Effector memory CD8-positive, alpha-beta T cell (primary cell): ENCODE measurements around the gene ARF1.
"Not testable (repeated sequence)": the region's sequence is repeated elsewhere in the genome, so short reads cannot be mapped to it uniquely, and the experiment has no call there.

Source experiments
- ATAC-seq: fragments of 150-1000 bp; cut with Tn5 transposase; replicated peaks from 2 replicates; pipeline ENCODE4 v1.10.0; 2021; ENCODE audit warnings: mild to moderate bottlenecking, moderate library complexity
- DNase-seq, 3 experiments: peaks; one replicate each; pipeline ENCODE4 v3.0.0; 2021
- H3K27ac Mint-ChIP-seq, 2 donors: one replicate each; pipeline ENCODE4 v1.8.0; 2022; ENCODE audit warnings: mild to moderate bottlenecking in 2 of 2, mixed read lengths in 2 of 2, moderate library complexity in 2 of 2
- H3K27me3 Mint-ChIP-seq, 2 donors: one replicate each; pipeline ENCODE4 v1.8.0; 2022; ENCODE audit warnings: mixed read lengths in 2 of 2
- H3K36me3 Mint-ChIP-seq: one replicate; pipeline ENCODE4 v1.8.0; 2022; ENCODE audit warnings: mild to moderate bottlenecking, moderate library complexity, mixed read lengths; ENCODE audit not compliant: insufficient read depth
- H3K4me1 Mint-ChIP-seq, 2 donors: one replicate each; pipeline ENCODE4 v1.8.0; 2022; ENCODE audit warnings: low read depth in 2 of 2, mixed read lengths in 2 of 2
- H3K4me3 Mint-ChIP-seq, 2 donors: one replicate each; pipeline ENCODE4 v1.8.0; 2022; ENCODE audit warnings: mild to moderate bottlenecking in 2 of 2, mixed read lengths in 2 of 2, moderate library complexity in 2 of 2
- H3K9me3 Mint-ChIP-seq, 2 donors: one replicate each; pipeline ENCODE4 v1.8.0; 2022; ENCODE audit warnings: mixed read lengths in 2 of 2

ARF1 gene

DNA sequence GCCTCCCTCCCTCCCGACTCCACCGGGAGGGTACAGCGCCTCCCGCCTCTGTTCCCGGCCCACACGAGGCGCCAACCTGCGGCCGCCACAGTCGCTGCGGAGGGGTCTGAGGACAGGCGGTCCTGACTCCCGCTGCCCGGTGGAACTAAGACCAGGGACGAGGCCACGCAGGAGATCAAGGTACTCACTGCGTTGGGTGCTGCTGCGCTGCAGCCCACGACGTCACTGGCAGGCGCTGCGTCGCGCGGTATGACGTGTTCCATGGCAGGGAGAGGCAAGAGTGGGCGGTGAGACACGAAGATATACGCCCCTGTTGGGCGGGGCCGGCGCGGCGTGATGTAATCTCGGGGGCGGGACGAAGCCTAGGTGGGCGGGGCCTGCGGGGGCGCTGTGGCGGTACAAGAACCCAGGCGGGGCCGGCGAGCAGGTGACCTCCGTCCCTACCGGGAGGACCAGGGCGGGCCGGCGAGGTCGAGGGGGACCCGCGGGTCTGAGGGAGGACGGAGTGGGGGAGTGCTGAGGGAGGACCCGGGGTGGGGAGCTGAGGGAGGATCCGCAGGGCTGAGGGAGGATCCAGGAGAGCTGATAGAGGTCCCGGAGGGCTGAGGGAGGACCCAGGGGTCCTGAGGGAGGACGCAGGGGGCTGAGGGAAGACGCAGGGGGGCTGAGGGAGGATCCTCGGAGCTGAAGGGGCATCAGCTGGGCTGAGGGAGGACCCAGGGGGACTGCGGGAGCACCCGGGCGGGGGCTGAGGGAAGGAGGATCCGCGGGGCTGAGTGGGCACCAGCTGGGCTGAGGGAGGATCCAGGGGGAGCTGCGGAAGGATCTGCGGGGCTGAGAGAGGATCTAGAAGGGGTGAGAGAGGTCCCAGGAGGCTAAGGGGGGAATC lies 26.8 kb downstream of the ARF1 start, which contains the start of gene MRPL55:
MRPL55 (minus strand) TSS at position 227 of the 889 bp plus-strand sequence. CDS start 1,039 bp downstream, outside the sequence.
- peak within 1 kb of the TSS; percentile 93 to 95 for H3K27ac Mint-ChIP-seq
- peak; percentile 95 for ATAC-seq
- H3K27me3 Mint-ChIP-seq: no peaks in the 10 kb centered on the region
- peaks cover 21% of the 10 kb centered on the region for H3K36me3 Mint-ChIP-seq
- H3K9me3 Mint-ChIP-seq: no peaks in the 10 kb centered on the region
- peak; percentile 98 to 100 (median 99) for DNase-seq
- peak within 1 kb of the TSS; percentile 84 to 89 for H3K4me3 Mint-ChIP-seq
- peaks cover 13% of the 10 kb centered on the region in 2 donors for H3K4me1 Mint-ChIP-seq

DNA sequence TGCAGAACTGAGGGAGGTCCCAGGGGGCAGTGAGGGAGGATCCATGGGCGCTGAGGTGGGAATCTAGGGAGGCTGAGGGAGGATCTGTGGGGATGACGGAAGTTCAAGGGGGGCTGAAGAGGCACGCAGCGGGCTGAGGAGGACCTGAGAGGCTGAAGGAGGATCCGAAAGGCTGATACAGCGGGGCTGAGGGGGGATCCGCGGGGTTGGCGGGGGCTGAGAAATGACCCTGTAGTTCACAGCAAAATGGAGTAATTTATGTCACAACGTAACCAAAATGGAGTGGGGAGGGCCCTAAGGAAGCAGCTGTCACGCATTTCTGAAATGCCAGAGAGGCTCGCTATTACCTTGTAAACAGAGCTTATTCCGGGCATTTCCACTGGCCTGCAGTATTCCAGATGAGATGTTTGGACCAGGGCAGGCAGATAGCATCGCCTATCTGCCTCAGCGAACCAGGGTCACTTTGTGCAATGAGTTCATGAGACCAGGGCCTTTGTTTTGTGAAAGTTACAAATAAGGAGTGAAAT lies 27.5 kb downstream of the ARF1 start:
- Mint-ChIP-seq H3K4me3 (peak overlapping the region; percentile 84 to 89), H3K36me3 (peaks cover 14% of the 10 kb centered on the region), H3K27me3 (no peaks in the 10 kb centered on the region), H3K9me3 (no peaks in the 10 kb centered on the region), H3K27ac (peak overlapping the region; percentile 93 to 95), H3K4me1 (peaks cover 11 to 13% of the 10 kb centered on the region in 2 donors)
- DNase-seq (no peak), ATAC-seq (no peak)

DNA sequence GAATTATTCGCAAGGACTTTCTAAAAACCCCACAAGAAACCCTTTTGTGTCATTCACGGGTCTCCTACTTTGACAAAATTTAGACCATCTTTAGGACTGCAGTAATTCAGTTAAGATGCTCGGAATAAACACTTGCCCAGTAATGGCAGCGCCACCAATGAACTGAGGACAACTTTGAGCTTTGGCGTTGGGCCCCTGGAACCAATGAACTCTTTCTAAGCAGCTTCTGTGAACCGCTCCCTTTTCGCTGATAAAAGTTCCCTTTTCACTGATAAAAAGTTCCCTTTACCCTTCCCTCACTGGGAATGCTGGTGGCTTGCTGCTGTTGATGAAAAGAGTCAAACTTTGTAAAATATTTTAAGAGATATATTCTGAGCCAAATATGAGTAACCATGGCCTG lies 28.0 kb downstream of the ARF1 start:
- H3K9me3 Mint-ChIP-seq: no peaks in the 10 kb centered on the region
- H3K4me1 Mint-ChIP-seq: peaks cover 11 to 13% of the 10 kb centered on the region in 2 donors
- H3K27ac Mint-ChIP-seq: no peak overlapping the region
- DNase-seq (no peak), ATAC-seq (no peak)
- H3K27me3 Mint-ChIP-seq: no peaks in the 10 kb centered on the region
- no peak overlapping the region for H3K4me3 Mint-ChIP-seq
- H3K36me3 Mint-ChIP-seq: peaks cover 12% of the 10 kb centered on the region

DNA sequence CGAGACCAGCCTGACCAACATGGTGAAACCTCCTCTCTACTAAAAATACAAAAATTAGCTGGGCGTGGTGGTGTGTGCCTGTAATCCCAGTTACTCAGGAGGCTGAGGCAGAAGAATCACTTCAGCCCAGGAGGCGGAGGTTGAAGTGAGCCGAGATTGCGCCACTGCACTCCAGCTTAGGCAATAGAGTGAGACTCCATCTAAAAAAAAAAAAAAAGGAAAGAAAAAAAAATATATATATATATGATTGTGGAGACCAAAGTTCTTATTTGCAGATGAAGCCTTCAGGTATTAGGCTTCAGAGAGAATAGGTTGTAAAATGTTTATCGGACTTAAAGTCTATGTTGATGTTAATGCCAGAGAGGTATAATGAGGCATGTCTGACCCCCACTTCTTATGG lies 28.8 kb downstream of the ARF1 start:
- DNase-seq, H3K27ac Mint-ChIP-seq, ATAC-seq, H3K27me3 Mint-ChIP-seq, H3K9me3 Mint-ChIP-seq, H3K4me3 Mint-ChIP-seq: not testable (repeated sequence)
- Mint-ChIP-seq H3K4me1 (peaks cover 11 to 13% of the 10 kb centered on the region in 2 donors), H3K36me3 (peaks cover 12% of the 10 kb centered on the region)

DNA sequence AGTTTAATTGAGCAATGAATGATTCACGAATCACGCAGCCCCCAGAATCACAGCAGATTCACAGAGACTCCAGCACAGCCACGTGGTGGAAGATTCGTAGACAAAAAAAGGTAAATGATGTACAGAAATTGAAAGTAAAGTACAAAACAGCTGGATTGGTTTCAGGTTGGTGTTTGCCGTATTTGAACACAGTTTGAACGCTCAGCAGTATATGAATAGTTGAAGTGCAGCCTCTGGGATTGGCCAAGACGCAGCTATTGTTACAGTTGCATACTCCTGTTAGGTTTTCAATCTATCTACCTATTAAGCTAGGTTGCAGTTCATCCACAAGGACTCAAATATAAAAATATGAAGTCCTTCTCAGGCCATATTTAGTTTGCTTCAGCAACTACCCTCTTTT lies 29.7 kb downstream of the ARF1 start:
- Mint-ChIP-seq H3K4me3 (no peak overlapping the region), H3K27ac (no peak overlapping the region), H3K36me3 (peaks cover 8% of the 10 kb centered on the region), H3K4me1 (peaks cover 11 to 13% of the 10 kb centered on the region in 2 donors), H3K27me3 (no peaks in the 10 kb centered on the region), H3K9me3 (no peaks in the 10 kb centered on the region)
- ATAC-seq (no peak), DNase-seq (no peak)

DNA sequence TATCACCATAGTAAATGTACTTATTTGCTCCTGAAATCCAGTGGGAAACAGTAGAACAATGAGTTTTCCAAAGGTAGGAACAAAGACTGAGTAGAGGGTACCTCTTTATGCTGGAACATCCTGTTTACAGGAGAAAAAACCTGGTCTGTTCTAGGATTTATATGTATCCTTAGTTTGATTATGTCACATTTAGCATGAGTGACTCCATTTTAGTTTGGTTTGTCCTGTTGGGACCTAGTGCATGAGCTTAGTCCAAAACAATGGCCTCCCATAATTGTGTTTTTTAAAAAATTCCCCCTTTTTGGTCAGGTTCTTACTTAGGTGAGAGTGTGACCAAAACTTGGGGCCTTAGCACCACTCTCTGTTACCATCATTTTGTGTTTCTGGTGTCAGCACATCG lies 30.1 kb downstream of the ARF1 start:
- Mint-ChIP-seq H3K9me3 (no peaks in the 10 kb centered on the region), H3K36me3 (peaks cover 8% of the 10 kb centered on the region), H3K4me1 (peaks cover 11 to 13% of the 10 kb centered on the region in 2 donors), H3K27ac (no peak overlapping the region), H3K4me3 (no peak overlapping the region), H3K27me3 (no peaks in the 10 kb centered on the region)
- DNase-seq (no peak), ATAC-seq (no peak)

DNA sequence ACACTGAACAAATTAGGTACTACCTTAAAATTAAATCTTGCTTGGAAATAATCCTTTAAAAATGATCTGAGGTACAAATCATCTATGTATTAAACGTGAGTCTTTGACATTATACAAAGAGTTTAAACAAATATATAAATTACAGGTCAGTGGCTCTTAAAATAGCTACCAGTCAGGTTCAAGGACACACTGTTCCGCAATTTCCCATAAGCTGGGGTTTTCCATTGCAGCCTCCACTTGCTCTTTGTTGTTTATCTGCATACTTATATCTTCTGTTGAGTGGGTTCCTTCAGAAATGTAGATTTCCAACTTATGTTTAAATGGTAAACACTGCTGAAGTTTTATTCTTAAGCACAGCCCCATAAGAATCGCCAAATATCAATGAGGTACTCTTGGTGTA lies 32.3 kb downstream of the ARF1 start:
- Mint-ChIP-seq H3K27ac (no peak overlapping the region), H3K27me3 (no peaks in the 10 kb centered on the region), H3K9me3 (no peaks in the 10 kb centered on the region), H3K4me3 (no peak overlapping the region), H3K36me3 (no peaks in the 10 kb centered on the region), H3K4me1 (peaks cover 3 to 4% of the 10 kb centered on the region in 2 donors)
- DNase-seq: no peak
- ATAC-seq: no peak

DNA sequence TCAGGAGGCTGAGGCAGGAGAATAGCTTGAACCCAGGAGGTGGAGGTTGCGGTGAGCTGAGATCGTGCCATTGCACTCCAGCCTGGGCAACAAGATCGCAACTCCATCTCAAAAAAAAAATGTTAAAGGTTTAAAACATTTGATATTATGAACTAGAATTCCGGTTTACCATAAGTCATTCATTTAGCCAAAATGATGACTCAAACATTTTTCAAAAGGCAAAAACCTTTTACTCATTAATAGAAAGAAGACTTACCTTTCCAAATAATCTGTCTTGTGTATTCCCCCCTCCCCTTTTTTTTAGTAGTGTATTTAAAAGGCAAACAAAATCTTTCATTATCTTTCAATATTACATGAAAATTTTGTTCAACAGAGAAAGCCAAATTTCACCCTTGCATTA lies 34.8 kb downstream of the ARF1 start:
- DNase-seq (no peak), ATAC-seq (no peak)
- Mint-ChIP-seq H3K36me3 (no peaks in the 10 kb centered on the region), H3K27me3 (peaks cover 0 to 5% of the 10 kb centered on the region in 2 donors), H3K9me3 (no peaks in the 10 kb centered on the region), H3K27ac (no peak overlapping the region), H3K4me1 (no peaks in the 10 kb centered on the region), H3K4me3 (no peak overlapping the region)

DNA sequence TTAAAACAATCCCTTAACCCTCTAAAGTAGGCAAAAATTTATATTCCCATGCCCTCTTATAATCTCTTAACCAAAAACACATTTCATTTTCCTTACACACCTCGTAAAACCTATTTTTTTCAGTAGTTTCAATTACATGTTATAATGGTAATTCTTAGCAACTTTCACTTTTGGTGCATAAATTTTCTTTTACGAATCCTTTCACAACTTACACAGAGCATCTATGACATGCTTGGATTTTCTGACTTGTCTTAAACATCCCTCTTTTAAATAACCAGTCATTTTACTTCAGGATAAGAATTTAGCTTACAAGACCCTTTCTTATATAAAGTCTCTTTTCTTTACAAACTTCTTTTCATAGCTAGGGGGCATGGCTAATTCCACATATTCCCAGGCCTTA lies 35.5 kb downstream of the ARF1 start:
- H3K4me1 Mint-ChIP-seq: no peaks in the 10 kb centered on the region
- no peak overlapping the region for H3K27ac Mint-ChIP-seq
- H3K4me3 Mint-ChIP-seq: no peak overlapping the region
- H3K9me3 Mint-ChIP-seq: no peaks in the 10 kb centered on the region
- no peak for DNase-seq
- peaks cover 0 to 9% of the 10 kb centered on the region in 2 donors for H3K27me3 Mint-ChIP-seq
- ATAC-seq: no peak
- no peaks in the 10 kb centered on the region for H3K36me3 Mint-ChIP-seq

DNA sequence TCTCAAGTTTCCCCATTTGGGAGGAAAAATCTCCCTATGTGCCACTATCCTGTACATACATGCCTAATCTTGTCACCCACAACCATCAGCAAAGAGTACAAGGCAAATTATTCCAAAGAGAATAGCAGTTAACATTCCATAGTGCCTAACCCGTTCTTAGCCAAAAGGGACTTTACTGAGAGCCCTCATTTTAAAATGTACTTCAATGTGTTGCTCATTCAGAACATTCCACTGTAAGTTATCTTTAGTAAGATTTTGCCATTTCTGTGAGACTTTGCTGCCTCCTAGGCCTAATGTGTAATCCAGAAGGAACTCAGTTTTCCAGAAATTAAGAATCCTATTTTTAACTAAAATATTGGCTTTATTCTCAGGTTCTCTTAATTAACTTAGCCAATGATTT lies 37.8 kb downstream of the ARF1 start:
- H3K4me1 Mint-ChIP-seq: no peaks in the 10 kb centered on the region
- no peak for DNase-seq
- H3K27me3 Mint-ChIP-seq: peaks cover 17% of the 10 kb centered on the region in 2 donors
- no peaks in the 10 kb centered on the region for H3K36me3 Mint-ChIP-seq
- no peak overlapping the region for H3K27ac Mint-ChIP-seq
- H3K9me3 Mint-ChIP-seq: no peaks in the 10 kb centered on the region
- ATAC-seq: no peak
- H3K4me3 Mint-ChIP-seq: no peak overlapping the region

DNA sequence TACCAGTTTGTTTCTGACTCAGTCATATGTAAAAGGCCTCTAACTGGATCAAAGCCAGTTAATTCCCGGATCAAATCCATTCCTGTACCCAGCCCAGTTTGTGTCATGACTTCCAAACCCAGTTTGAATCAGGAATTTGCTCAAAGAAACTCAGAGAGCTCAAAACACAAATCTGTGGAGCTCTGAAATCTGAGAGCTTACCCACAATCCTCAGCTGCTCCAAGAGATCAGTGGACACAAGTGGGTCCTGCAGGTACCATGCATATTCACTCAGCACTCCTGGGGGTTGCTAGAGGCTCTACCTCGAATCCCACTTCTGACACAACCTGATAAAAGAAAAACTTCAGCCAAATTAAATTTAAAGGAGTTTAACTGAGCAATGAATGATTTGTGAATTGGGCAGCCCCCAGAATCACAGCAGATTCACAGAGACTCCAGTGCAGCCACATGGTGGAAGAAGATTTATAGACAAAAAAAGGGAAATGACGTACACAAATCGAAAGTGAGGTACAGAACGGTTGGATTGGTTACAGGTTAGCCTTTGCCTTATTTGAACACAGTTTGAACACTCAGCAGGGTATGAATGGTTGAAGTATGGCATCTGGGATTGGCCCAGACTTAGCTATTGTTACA lies 38.5 kb downstream of the ARF1 start:
- Mint-ChIP-seq H3K4me3 (no peak overlapping the region), H3K4me1 (no peaks in the 10 kb centered on the region), H3K9me3 (no peaks in the 10 kb centered on the region), H3K27me3 (peaks cover 17% of the 10 kb centered on the region in 2 donors), H3K36me3 (no peaks in the 10 kb centered on the region), H3K27ac (no peak overlapping the region)
- ATAC-seq (peak; percentile 21), DNase-seq (no peak)

DNA sequence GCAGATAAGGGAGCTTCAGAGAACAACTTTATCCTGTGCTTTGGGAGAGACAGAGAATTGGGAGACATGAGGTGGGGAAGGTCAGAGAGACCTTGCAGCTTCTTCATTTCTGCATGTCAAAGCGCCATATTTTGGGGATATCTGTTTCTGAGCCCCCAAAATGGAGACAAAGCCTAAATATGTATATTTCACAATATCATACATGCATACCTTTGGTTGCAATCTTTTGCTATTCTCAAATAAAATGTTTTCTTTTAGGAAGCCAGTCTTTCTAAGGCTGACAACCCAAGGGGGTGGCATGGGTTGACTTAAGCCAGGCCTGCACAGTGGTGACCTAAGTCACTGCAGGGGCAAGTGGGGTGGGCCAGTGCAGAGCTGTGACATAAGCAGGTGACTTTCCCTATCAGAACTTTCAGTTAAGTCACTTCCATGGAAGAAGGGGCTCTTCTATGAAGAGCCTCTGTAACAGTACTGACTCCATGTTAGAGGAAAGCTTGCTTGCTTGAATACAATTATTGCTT lies 40.5 kb downstream of the ARF1 start:
- Mint-ChIP-seq H3K4me1 (no peaks in the 10 kb centered on the region), H3K4me3 (no peak overlapping the region)

DNA sequence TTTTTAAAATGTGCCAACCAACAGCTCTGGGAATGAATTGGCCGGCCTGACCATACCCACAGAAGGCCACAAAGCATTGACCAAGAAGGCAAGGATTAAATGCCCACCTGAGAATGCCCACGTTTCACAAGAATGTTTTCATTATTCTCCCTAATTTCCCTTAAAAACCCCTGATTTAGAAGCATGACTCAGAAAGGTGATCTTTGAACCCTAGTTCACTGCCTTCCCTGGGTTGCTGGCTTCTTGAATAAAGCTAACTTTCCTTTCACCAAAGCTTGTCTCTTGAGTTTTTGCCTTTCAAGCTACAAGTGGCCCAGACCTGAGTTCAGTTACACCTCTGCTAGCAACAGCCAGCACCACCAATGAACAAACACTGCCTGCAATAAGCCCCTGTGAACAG lies 41.0 kb downstream of the ARF1 start:
- Mint-ChIP-seq H3K36me3 (no peaks in the 10 kb centered on the region), H3K27me3 (peaks cover 31 to 34% of the 10 kb centered on the region in 2 donors), H3K9me3 (no peaks in the 10 kb centered on the region), H3K27ac (no peak overlapping the region), H3K4me1 (no peaks in the 10 kb centered on the region), H3K4me3 (no peak overlapping the region)
- no peak for ATAC-seq
- no peak for DNase-seq

More for the DNA sequence above, 40.5 kb downstream of the ARF1 start:
- no peak for DNase-seq
- H3K36me3 Mint-ChIP-seq: no peaks in the 10 kb centered on the region
- no peak for ATAC-seq
- no peak overlapping the region for H3K27ac Mint-ChIP-seq
- H3K27me3 Mint-ChIP-seq: peaks cover 27 to 29% of the 10 kb centered on the region in 2 donors
- no peaks in the 10 kb centered on the region for H3K9me3 Mint-ChIP-seq
